ENCODE data around the gene KLHL12. TPM values are rescaled to one million over a fixed set of nuclear protein-coding genes. Genes with fewer than 3 reads are reported as not detected.

The KLHL12 gene
- total and polyA plus RNA-seq, 2 donors (not counting 3 experiments of a cell fraction or from before 2014, with no cell fraction given), result 22.8 to 23.0 TPM

GRCh38 chr1:202968351-202968750 lies 41.3 kb upstream of the KLHL12 start:
- Histone ChIP-seq H3K4me3 (replicated peaks in 1 of 3; ENCODE audit: insufficient read depth in 1 of 3, low read depth in 1 of 3, low read length in 3 of 3) (no peak overlapping the region), H3K79me2 (ENCODE audit: control insufficient read depth, insufficient read depth, low read length) (no peaks in the 10 kb centered on the region), H3K27ac (ENCODE audit: insufficient read depth, low read depth, low read length) (no peak overlapping the region), H3K27me3 (ENCODE audit: control insufficient read depth in 2 of 2, insufficient read depth in 2 of 2, low read length in 2 of 2) (peaks cover 0 to 4% of the 10 kb centered on the region in 2 experiments), H3K4me2 (ENCODE audit: insufficient read depth, low read length) (peak overlapping the region; percentile 95), H2AFZ (ENCODE audit: low read depth, low read length) (peak overlapping the region; percentile 37), H3K9me3 (replicated peaks; ENCODE audit: control insufficient read depth, insufficient read depth, low read length) (no peaks in the 10 kb centered on the region), H4K20me1 (replicated peaks; ENCODE audit: control insufficient read depth, extremely low read depth, insufficient read depth, low read length) (no peaks in the 10 kb centered on the region), H3K4me1 (ENCODE audit: control insufficient read depth, extremely low read depth, insufficient read depth, low read length) (peaks cover 19% of the 10 kb centered on the region), H3K9ac (replicated peaks; ENCODE audit: extremely low read depth, insufficient read depth, low read length) (no peak overlapping the region), H3K9me1 (replicated peaks; ENCODE audit: control insufficient read depth, extremely low read depth, insufficient read depth, low read length) (no peaks in the 10 kb centered on the region), H3K36me3 (ENCODE audit: control insufficient read depth in 2 of 2, extremely low read depth in 1 of 2, insufficient read depth in 2 of 2, low read length in 2 of 2) (peaks cover 0 to 2% of the 10 kb centered on the region in 2 experiments)
- intact Hi-C loops (cut with micrococcal nuclease), result loop anchor here (2.0 to 10.0 kb wide), 4 partner anchors 38 to 624 kb away; partner anchors contain the start of genes KLHL12, PPP1R12B, RABIF and TMEM183A
- TF ChIP-seq POLR2A (IDR thresholded peaks at IDR 0.05; ENCODE audit: low read depth, low read length), result no peak
- no peak for TF ChIP-seq JUN (IDR thresholded peaks at IDR 0.05; ENCODE audit: borderline replicate concordance, insufficient read depth, insufficient read length, low read depth)
- TF ChIP-seq POLR2AphosphoS5 (IDR thresholded peaks at IDR 0.05; ENCODE audit: insufficient read depth, low read depth, low read length), result no peak
- no peak for TF ChIP-seq GATA2 (IDR thresholded peaks at IDR 0.05; ENCODE audit: insufficient read depth, insufficient read length, low read depth, low read length)
- no peak for TF ChIP-seq EZH2 (IDR thresholded peaks at IDR 0.05; ENCODE audit: borderline replicate concordance, low read depth, low read length, severe bottlenecking)
- no peak for TF ChIP-seq FOS (IDR thresholded peaks at IDR 0.05; ENCODE audit: borderline replicate concordance, insufficient read depth, low read length)
- no peak for TF ChIP-seq MYC (IDR thresholded peaks at IDR 0.05; ENCODE audit: low read depth, low read length)
- TF ChIP-seq, protein P1, sequence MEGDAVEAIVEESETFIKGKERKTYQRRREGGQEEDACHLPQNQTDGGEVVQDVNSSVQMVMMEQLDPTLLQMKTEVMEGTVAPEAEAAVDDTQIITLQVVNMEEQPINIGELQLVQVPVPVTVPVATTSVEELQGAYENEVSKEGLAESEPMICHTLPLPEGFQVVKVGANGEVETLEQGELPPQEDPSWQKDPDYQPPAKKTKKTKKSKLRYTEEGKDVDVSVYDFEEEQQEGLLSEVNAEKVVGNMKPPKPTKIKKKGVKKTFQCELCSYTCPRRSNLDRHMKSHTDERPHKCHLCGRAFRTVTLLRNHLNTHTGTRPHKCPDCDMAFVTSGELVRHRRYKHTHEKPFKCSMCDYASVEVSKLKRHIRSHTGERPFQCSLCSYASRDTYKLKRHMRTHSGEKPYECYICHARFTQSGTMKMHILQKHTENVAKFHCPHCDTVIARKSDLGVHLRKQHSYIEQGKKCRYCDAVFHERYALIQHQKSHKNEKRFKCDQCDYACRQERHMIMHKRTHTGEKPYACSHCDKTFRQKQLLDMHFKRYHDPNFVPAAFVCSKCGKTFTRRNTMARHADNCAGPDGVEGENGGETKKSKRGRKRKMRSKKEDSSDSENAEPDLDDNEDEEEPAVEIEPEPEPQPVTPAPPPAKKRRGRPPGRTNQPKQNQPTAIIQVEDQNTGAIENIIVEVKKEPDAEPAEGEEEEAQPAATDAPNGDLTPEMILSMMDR (IDR thresholded peaks at IDR 0.05; ENCODE audit: extremely low read depth in 1 of 2, insufficient read depth in 1 of 2, low read depth in 1 of 2, low read length in 2 of 2), result no peak
- TF ChIP-seq, protein P2, sequence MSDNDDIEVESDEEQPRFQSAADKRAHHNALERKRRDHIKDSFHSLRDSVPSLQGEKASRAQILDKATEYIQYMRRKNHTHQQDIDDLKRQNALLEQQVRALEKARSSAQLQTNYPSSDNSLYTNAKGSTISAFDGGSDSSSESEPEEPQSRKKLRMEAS (IDR thresholded peaks at IDR 0.05; ENCODE audit: insufficient read depth, insufficient read length), result no peak
- FAIRE-seq (no peak), DNase-seq (ENCODE audit: low read depth, low spot score) (no peak)
- BruUV-seq (replicated peaks), result no TSS peak
- ChIA-PET POLR2A (no interaction called here), CTCF (interaction anchor here (0.8 to 1.9 kb wide), 12 partner anchors 9 to 152 kb away, joined by 3 to 10 read pairs (median 4); partner anchors contain the start of genes KLHL12 and TMEM183A)
- dilution Hi-C loops (cut with MboI; ENCODE audit: extremely low pct_ligation_motif_present, low sequenced_read_pairs), result no loop called here

All from endothelial cell of umbilical vein (primary cell).